CD4-positive, alpha-beta T cell treated with Interleukin-2 at 100 ng/mL for 4 hours (primary cell): ENCODE data around the gene SMIM43.
A peak's percentile ranks its signal among the peaks of the same experiment; 100 is the strongest.

Experiments used
- DNase-seq: peaks from one replicate; pipeline ENCODE4 v3.0.0-alpha.2; 2020; ENCODE audit warnings: low spot score

SMIM43 gene

GRCh38 chr4:121764702-121765367 lies at the start of gene SMIM43:
SMIM43 (minus strand) TSS chr4:121765164; CDS start chr4:121765105, 59 bp downstream.
- DNase-seq, result no peak

- DNase-seq, result no peak
These were observed 49.8 kb upstream of the SMIM43 start for GRCh38 chr4:121814756-121815155.

- no peak for DNase-seq
These were observed 46.2 kb upstream of the SMIM43 start for GRCh38 chr4:121811122-121811521.

- DNase-seq, result no peak
These were observed 41.4 kb upstream of the SMIM43 start for GRCh38 chr4:121806411-121806810.

- no peak for DNase-seq
These were observed 36.7 kb upstream of the SMIM43 start for GRCh38 chr4:121801715-121802075.

- DNase-seq, result peak; percentile 95
These were observed 36.2 kb upstream of the SMIM43 start, which contains the start of gene EXOSC9 for GRCh38 chr4:121800961-121801714. EXOSC9 (plus strand) TSS chr4:121801323; CDS start chr4:121801425, 102 bp downstream.

GRCh38 chr4:121800638-121800960 lies 35.6 kb upstream of the SMIM43 start:
- DNase-seq, result no peak

GRCh38 chr4:121799867-121800501 lies 35.0 kb upstream of the SMIM43 start:
- DNase-seq, result no peak

- no peak for DNase-seq
These were observed 34.4 kb upstream of the SMIM43 start for GRCh38 chr4:121799208-121799823.

GRCh38 chr4:121796283-121796682 lies 31.3 kb upstream of the SMIM43 start:
- no peak for DNase-seq

GRCh38 chr4:121794505-121795188 lies 29.7 kb upstream of the SMIM43 start:
- DNase-seq, result no peak

- no peak for DNase-seq
These were observed 28.0 kb upstream of the SMIM43 start for GRCh38 chr4:121792966-121793365.

GRCh38 chr4:121791481-121791880 lies 26.5 kb upstream of the SMIM43 start:
- DNase-seq, result no peak

- DNase-seq, result no peak
These were observed 26.0 kb upstream of the SMIM43 start for GRCh38 chr4:121790976-121791375.

GRCh38 chr4:121789960-121790829 lies 25.2 kb upstream of the SMIM43 start:
- no peak for DNase-seq

GRCh38 chr4:121789455-121789854 lies 24.5 kb upstream of the SMIM43 start:
- no peak for DNase-seq

- DNase-seq, result no peak
These were observed 23.9 kb upstream of the SMIM43 start for GRCh38 chr4:121788896-121789295.

GRCh38 chr4:121786221-121786620 lies 21.3 kb upstream of the SMIM43 start:
- DNase-seq, result no peak

- DNase-seq, result no peak
These were observed 20.5 kb upstream of the SMIM43 start for GRCh38 chr4:121785479-121785878.

GRCh38 chr4:121784975-121785374 lies 20.0 kb upstream of the SMIM43 start:
- no peak for DNase-seq

- no peak for DNase-seq
These were observed 19.4 kb upstream of the SMIM43 start for GRCh38 chr4:121784401-121784800.
